ENCODE data around the gene TREH.

DNA sequence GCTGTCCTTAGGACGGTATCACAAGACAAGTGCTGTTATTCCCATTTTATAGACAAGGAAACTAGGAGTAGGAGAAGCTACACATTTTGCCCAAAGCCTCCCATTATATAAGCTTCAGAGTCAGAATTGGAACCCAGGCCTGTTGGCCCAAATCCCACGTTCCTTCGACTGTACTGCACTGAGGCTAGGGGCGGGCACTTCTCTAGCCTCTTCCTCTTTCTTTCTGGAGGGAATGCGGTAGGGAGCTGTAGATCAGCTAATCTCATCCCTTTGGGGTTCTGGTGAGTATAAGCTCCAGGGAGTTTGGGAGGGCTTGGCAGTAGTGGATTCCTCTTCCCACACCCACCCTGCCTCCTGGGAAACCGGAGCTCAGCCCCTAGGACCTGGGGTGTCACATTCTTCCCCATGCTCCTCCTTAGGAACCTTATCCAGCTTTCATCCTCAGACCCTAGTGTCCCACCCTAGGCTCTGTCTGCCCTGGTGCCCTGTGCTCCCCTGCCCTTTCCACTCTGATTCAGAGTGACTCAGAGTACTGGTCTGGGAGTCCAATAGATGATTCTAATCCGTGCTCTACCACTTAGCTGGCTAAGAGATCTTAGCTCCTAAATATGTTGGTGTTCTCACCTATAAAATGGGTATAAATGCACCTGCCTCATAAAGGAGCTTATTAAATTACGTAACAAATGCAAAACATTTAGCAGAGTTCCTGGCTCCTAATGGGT, 42.7 kb downstream of the TREH start:
- TF ChIP-seq, protein P1, sequence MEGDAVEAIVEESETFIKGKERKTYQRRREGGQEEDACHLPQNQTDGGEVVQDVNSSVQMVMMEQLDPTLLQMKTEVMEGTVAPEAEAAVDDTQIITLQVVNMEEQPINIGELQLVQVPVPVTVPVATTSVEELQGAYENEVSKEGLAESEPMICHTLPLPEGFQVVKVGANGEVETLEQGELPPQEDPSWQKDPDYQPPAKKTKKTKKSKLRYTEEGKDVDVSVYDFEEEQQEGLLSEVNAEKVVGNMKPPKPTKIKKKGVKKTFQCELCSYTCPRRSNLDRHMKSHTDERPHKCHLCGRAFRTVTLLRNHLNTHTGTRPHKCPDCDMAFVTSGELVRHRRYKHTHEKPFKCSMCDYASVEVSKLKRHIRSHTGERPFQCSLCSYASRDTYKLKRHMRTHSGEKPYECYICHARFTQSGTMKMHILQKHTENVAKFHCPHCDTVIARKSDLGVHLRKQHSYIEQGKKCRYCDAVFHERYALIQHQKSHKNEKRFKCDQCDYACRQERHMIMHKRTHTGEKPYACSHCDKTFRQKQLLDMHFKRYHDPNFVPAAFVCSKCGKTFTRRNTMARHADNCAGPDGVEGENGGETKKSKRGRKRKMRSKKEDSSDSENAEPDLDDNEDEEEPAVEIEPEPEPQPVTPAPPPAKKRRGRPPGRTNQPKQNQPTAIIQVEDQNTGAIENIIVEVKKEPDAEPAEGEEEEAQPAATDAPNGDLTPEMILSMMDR (IDR thresholded peaks at IDR 0.05; ENCODE audit: low read depth, low read length), result no peak
- TF ChIP-seq, protein P2, sequence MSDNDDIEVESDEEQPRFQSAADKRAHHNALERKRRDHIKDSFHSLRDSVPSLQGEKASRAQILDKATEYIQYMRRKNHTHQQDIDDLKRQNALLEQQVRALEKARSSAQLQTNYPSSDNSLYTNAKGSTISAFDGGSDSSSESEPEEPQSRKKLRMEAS (IDR thresholded peaks at IDR 0.05; ENCODE audit: low read depth, low read length), result no peak
- TF ChIP-seq MYC (IDR thresholded peaks at IDR 0.05; ENCODE audit: low read depth, low read length), result no peak
- no peak for TF ChIP-seq POLR2A (IDR thresholded peaks at IDR 0.05; ENCODE audit: extremely low read depth, insufficient read length)

Measured in NB4 (cell line).